Measurements from ENCODE around the gene TMEM91. TPM values are rescaled to one million over a fixed set of nuclear protein-coding genes. Genes with fewer than 3 reads are reported as not detected.

Gene TMEM91
- total and polyA plus RNA-seq, 2 donors (not counting 3 experiments of a cell fraction or from before 2014, with no cell fraction given) = 9.0 to 13.2 TPM

- BruUV-seq (replicated peaks) = TSS peak; percentile 82
- H3K27me3 ChIP-seq (ENCODE audit: control insufficient read depth in 2 of 2, insufficient read depth in 2 of 2, low read length in 2 of 2) = no peaks in the 10 kb centered on the region
- H3K4me3 ChIP-seq (replicated peaks in 1 of 3; ENCODE audit: insufficient read depth in 1 of 3, low read depth in 1 of 3, low read length in 3 of 3) = peak within 1 kb of the TSS; percentile 75 to 99 (median 90)
- intact Hi-C loops (cut with micrococcal nuclease) = loop anchor here (1.0 to 5.0 kb wide), 6 partner anchors 44 to 194 kb away; partner anchors contain the start of genes B3GNT8, BCKDHA, EXOSC5 and HNRNPUL1
- peak within 1 kb of the TSS; percentile 73 for H3K4me2 ChIP-seq (ENCODE audit: insufficient read depth, low read length)
- peak within 1 kb of the TSS; percentile 83 for H3K9ac ChIP-seq (replicated peaks; ENCODE audit: extremely low read depth, insufficient read depth, low read length)
- peak; percentile 67 for FAIRE-seq
- TF ChIP-seq POLR2A (IDR thresholded peaks at IDR 0.05; ENCODE audit: low read depth, low read length) (peak; percentile 88), POLR2AphosphoS5 (IDR thresholded peaks at IDR 0.05; ENCODE audit: insufficient read depth, low read depth, low read length) (peak; percentile 96), CTCF (IDR thresholded peaks at IDR 0.05; ENCODE audit: extremely low read depth in 1 of 2, insufficient read depth in 1 of 2, low read depth in 1 of 2, low read length in 2 of 2) (peak; percentile 92 to 96), GATA2 (IDR thresholded peaks at IDR 0.05; ENCODE audit: insufficient read depth, insufficient read length, low read depth, low read length) (no peak), JUN (IDR thresholded peaks at IDR 0.05; ENCODE audit: borderline replicate concordance, insufficient read depth, insufficient read length, low read depth) (no peak)
- peak; percentile 81 for DNase-seq (ENCODE audit: low read depth, low spot score)
- no peaks in the 10 kb centered on the region for H3K9me3 ChIP-seq (replicated peaks; ENCODE audit: control insufficient read depth, insufficient read depth, low read length)
- no peaks in the 10 kb centered on the region for H3K36me3 ChIP-seq (ENCODE audit: control insufficient read depth in 2 of 2, extremely low read depth in 1 of 2, insufficient read depth in 2 of 2, low read length in 2 of 2)
- no peaks in the 10 kb centered on the region for H4K20me1 ChIP-seq (replicated peaks; ENCODE audit: control insufficient read depth, extremely low read depth, insufficient read depth, low read length)
- H2AFZ ChIP-seq (ENCODE audit: low read depth, low read length) = no peak within 1 kb of the TSS
- H3K27ac ChIP-seq (ENCODE audit: insufficient read depth, low read depth, low read length) = peak within 1 kb of the TSS; percentile 70
- no peaks in the 10 kb centered on the region for H3K9me1 ChIP-seq (replicated peaks; ENCODE audit: control insufficient read depth, extremely low read depth, insufficient read depth, low read length)
- peaks cover 12% of the 10 kb centered on the region for H3K4me1 ChIP-seq (ENCODE audit: control insufficient read depth, extremely low read depth, insufficient read depth, low read length)
- CTCF ChIA-PET = interaction anchor here (0.6 to 3.8 kb wide), 19 partner anchors 11 to 149 kb away, joined by 3 to 65 read pairs (median 8); partner anchors contain the start of genes B9D2 and DMAC2
- POLR2A ChIA-PET = interaction anchor here (1.5 to 2.0 kb wide), 2 partner anchors 10 to 32 kb away, joined by 4 to 8 read pairs; partner anchors contain the start of gene B9D2
- H3K79me2 ChIP-seq (ENCODE audit: control insufficient read depth, insufficient read depth, low read length) = peaks cover 47% of the 10 kb centered on the region
- dilution Hi-C loops (cut with MboI; ENCODE audit: extremely low pct_ligation_motif_present, low sequenced_read_pairs) = no loop called here
Measured at GRCh38 chr19:41353466-41354342, 22.6 kb upstream of the TMEM91 start, which contains the start of gene TGFB1. TSS of gene TGFB1 (minus strand) at chr19:41353922. CDS start at chr19:41353044, 878 bp downstream.
